Eye (tissue), 1 donor: ENCODE results near the gene SACS.
"Not testable (repeated sequence)": the region's sequence is repeated elsewhere in the genome, so short reads cannot be mapped to it uniquely, and the experiment has no call there.

Experiments used
- DNase-seq: peaks from one replicate; pipeline ENCODE4 v3.0.0-alpha.2; 2015

Gene SACS

DNA sequence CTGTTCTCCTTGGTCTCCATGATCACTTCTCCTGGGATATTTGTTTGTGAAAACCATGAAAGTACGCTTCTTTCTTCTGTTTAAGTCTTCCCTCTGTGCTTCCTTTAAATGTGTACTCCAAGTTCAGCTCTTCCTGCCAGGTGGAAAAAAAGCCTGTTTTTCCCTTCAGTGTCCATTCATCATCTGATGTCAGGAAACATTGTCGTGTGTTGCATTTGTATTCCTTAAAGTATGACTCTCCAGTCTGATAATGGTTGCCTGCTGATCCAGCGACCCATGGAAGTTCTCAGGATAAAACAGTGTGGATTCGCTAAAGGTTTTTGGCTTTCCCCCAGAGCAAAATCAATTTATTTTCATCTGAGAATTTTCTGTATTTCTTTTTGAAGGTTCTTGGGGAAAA is 22.3 kb downstream of the SACS start:
- no peak for DNase-seq

- no peak for DNase-seq
Measured at GRCh38 chr13:23408026-23408425, 25.5 kb downstream of the SACS start.

DNA sequence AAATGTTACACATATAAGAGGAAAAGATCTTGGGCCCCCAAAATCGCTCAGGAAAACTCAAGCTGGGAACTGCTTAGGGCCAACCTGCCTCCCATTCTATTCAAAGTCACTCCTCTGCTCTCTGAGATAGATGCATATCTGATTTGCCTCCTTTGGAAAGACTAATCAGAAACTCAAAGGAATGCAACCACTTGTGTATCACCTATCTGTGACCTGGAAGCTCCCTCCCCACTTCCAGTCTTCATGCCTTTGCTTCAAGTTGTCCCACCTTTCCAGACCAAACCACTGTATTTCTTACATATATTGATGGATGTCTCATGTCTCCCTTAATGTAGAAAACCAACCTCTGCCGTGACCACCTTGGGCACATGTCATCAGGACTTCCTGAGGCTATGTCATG is 32.3 kb downstream of the SACS start:
- DNase-seq, result not testable (repeated sequence)

- DNase-seq, result no peak
Measured at GRCh38 chr13:23399347-23399746, 34.2 kb downstream of the SACS start.

DNA sequence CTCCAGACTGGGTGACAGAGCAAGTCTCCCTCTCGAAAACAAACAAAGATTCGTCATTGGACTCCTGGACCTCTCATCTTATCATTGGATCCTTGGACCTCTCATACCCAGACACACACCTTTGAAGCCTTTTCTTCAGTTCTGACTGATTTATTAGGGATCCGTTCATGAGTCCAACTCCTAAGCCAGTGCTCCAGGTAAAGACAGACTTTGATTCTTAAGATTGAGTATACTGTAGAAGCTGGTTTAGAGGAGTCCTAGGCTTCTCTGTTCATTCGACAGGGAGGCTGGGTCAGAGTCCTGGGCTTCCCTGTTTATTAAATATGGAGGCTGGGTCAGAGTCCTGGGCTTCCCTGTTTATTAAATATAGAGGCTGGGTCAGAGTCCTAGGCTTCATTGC is 38.7 kb downstream of the SACS start:
- no peak for DNase-seq

DNA sequence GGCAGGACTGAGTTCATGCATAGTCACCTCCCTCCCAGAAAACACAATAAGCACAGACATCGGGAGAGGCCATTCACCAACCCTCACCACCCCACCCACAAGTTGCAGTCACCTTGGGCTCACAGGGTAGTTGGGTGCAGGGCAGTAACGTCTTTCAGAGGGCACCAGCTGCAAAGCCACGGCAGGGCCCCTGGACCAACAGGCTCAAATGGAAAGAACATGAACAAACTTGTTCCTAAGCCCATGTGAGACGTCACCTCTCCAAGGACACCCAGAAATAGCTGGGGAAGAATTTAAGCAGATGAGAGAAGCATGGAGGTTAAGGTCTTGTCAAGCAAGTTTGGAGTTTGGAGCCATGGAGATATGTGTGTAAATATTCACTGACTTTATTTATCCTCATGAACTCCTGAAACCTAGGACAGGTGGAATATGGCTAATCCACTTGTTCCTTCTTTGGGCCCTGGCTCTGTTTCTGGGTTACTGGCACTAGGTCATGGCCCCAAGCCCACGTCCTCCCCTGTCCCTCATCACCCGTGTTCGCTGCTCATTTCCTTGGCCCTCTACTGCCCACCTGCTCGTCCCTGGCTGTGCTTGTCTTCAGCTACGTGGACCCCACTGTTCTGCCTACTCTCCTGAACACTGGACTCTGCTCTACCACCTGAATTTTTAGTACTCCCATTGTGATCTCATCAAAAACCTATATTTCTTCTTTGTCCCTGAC is 40.4 kb downstream of the SACS start:
- no peak for DNase-seq

- DNase-seq, result no peak
Measured at GRCh38 chr13:23392313-23392712, 41.2 kb downstream of the SACS start.

DNA sequence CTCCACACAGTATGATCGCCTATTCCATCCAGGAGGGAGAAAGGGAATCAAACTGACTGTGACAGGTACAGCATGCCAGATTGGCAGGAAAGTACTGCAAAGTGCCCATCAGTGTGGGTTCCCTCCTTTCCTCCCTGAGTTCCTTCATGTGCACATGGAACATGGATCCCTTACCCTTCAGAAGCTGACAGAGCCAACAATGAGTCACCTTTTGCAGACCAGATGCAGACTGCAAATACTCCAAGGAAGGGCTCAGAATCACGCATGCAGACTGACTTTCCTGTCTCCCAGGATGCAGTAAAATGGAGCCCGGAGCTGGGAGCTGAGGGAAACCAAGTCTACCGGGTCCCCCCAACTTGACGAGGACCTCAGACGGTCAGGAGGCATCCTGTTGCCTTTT is 41.8 kb downstream of the SACS start:
- DNase-seq, result no peak

GRCh38 chr13:23386533-23386932 is 47.0 kb downstream of the SACS start:
- no peak for DNase-seq

- DNase-seq, result no peak
Measured at GRCh38 chr13:23385931-23386330, 47.6 kb downstream of the SACS start.

DNA sequence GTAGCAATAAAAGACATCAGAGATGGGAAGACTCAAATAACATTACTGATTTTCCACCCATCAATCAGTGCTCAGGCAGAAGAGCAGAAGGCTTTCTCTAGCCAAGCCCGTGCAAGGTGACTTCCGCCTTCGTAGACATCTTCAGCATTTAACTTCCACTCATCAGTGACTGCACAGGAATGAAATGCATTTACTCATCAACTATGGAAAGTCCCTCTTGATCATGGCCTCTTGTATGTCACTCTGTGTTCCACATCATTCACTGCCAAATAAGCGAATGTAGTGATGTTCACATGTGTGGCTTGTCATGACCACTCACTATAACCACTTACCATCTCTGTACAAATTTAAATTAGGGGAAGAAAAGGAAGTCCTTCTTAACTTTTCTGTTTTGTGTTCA is 49.4 kb downstream of the SACS start:
- DNase-seq, result no peak

DNA sequence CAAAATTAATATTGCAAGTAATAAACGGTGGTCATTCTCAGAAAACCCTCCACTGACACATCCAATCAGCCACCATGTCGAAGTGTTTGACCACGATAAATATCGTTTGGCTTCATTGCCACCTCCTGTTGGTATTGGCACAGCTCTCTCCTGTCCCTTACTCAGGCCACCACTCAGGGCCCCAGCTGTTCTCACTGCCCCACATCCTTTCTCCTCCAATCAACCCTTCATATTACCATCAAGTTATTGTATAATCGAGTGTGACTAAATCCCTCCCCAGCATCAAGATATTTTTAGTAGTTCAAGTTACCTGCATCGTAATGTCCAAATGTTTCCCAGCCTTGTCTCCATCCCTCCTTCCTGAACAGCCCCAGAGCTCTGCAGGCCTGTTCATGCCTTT is 50.4 kb downstream of the SACS start:
- DNase-seq, result no peak

DNA sequence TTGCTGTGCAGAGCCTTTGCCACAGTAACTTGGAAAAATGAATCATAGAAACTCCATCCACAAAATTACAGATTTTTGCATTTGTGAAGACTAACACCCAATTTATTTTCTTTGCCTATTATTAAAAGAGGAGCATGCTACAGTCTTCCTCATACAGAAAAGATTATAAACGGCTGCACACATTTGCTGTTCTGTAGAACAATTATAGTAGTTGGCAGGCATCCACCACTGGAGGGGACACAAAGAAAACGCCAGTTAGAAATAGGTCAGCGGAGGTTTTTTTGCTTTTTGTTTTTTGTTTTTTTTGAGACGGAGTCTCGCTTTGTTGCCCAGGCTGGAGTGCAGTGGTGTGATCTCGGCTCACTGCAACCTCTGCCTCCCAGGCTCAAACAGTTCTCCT is 51.6 kb downstream of the SACS start:
- peak; percentile 52 for DNase-seq

GRCh38 chr13:23380534-23380933 is 53.0 kb downstream of the SACS start:
- peak; percentile 58 for DNase-seq

DNA sequence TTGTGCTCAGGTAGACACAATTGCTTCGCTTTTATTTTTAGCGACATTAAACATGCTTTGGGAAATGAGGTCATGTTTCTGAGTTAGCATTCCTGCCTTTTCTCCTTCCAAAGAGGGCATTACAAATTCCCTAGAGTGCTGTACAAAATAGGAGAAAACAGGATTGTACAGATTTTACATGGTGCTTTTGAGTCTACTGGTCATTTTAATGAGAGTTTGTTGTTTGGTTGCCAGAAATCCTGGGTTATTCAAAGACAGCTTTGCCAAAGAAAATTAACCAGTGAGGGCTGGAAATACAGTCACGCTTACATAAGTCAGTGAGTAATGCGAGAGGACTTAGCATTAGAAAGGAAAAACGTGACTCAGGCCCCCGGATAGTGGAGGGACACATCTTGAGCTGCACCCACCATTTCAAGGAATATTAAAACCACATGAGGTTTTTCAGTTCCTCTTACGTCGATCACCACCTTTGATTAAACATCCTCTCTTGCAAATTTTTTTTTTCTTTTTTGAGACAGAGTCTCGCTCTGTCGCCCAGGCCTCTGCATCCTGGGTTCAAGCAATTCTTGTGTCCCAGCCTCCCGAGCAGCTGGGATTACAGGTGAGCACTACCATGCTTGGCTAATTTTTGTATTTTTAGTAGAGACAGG is 55.4 kb downstream of the SACS start:
- peak; percentile 62 for DNase-seq

DNA sequence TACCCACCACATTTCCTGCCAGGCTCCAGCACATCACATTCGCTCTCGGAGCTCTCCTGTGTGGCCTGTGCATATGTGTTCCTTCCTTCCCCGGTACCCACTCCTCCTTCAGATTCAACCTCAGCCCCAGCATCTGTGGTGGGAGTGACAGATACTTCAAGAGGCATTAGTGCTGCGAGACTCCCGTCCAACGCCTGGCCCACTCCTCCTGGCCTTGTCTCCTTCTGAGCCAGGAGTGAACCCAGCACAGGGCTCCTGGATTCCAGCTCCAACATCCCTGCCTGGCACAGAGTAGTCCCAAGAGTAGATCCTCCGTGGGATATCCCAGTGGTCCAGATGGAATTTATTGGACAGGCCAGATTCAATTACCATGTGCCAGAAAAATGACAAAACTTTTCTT is 55.9 kb downstream of the SACS start:
- peak; percentile 26 for DNase-seq

- peak; percentile 97 for DNase-seq
Measured at GRCh38 chr13:23375001-23375971, 58.2 kb downstream of the SACS start.

- DNase-seq, result no peak
Measured at GRCh38 chr13:23372264-23372906, 61.1 kb downstream of the SACS start.

- DNase-seq, result no peak
Measured at GRCh38 chr13:23367907-23368306, 65.6 kb downstream of the SACS start.

DNA sequence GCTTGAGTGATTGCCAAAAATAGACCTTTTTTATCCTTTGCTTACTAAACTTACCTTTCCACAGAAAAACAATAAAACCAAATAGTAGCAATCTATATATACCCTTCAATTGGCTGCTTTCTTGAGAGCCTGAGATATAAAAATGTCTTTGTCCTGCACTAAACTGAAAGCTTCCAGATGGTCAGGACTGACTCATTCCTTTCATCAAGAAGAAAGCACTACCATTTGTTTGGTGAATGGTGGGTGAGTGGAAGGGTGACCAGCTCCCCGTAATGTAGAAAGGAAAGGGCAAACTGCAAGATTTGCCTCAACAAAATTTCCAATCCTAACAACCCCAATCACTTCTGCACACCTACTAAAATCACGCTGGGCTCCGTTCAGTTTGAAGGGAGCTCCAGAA is 67.8 kb downstream of the SACS start:
- DNase-seq, result no peak

GRCh38 chr13:23359882-23360281 is 73.6 kb downstream of the SACS start:
- DNase-seq, result no peak

DNA sequence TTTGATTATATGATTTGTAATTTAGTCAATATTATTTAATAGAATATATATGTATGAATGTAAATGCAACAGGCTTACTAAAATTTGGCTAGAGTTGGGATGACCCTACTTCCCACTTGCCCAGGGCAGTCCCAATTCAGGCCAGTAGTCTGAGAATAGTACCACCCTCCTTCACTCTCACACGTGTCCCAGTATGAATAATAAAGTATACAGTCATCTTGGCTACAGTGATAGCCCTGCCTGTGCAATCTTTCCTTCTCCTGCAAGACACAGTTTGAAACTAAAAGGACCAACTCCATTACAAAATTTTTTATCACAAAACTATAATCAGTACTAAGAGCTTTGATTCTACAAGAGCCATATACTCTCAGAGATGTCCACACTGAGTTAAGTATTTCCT is 76.2 kb downstream of the SACS start:
- DNase-seq, result no peak

GRCh38 chr13:23356368-23356767 is 77.1 kb downstream of the SACS start:
- DNase-seq, result no peak
